Right lobe of liver (tissue), 6 donors: ENCODE data around the gene LOXL4. TPM values are rescaled to one million over a fixed set of nuclear protein-coding genes. Genes with fewer than 3 reads are reported as not detected.

Experiments used
- ATAC-seq, 4 donors: fragments of 200-7000 bp; cut with Tn5 transposase; one replicate each; pipeline ENCODE4 v1.9.1; 2020; ENCODE audit warnings: mild to moderate bottlenecking in 4 of 4, moderate library complexity in 4 of 4
- DNase-seq, 3 donors: peaks; one replicate each; pipeline ENCODE4 v3.0.0-alpha.2; 2020
- H3K27ac ChIP-seq, 3 donors: fragments of 200-600 bp; one replicate each; pipeline ENCODE4 v1.8.0; 2022
- H3K27me3 ChIP-seq, 2 donors: fragments of 200-600 bp; one replicate each; pipeline ENCODE4 v1.8.0; 2022
- H3K36me3 ChIP-seq, 4 donors: fragments of 200-600 bp; sonication (generic) in 1 of 4; one replicate each; pipeline versions ENCODE4 v1.5.1 to v1.8.0; 2017 to 2022; ENCODE audit warnings: control low read depth in 1 of 4
- H3K4me1 ChIP-seq, 4 donors: fragments of 200-600 bp; sonication (generic) in 1 of 4; one replicate each; pipeline versions ENCODE4 v1.5.1 to v1.8.0; 2017 to 2022; ENCODE audit warnings: control low read depth in 1 of 4
- H3K4me3 ChIP-seq, 3 donors: fragments of 200-600 bp; one replicate each; pipeline ENCODE4 v1.8.0; 2022
- H3K9me3 ChIP-seq, 4 donors: fragments of 200-600 bp; sonication (generic) in 1 of 4; one replicate each; pipeline versions ENCODE4 v1.5.1 to v1.8.0; 2017 to 2022; ENCODE audit warnings: control low read depth in 1 of 4
- POLR2A ChIP-seq: fragments of 450-650 bp; IDR thresholded peaks from one replicate; pipeline ENCODE4 v1.6.1; 2017; ENCODE audit warnings: antibody characterized with exemption, mild to moderate bottlenecking
- WGBS: methylation state at CpG from one replicate; pipeline ENCODE4 v1.1.6; 2018; ENCODE audit warnings: low coverage, low lambda C conversion rate; ENCODE audit not compliant: insufficient coverage; ENCODE audit errors: missing lambda C conversion rate; 5-methylcytosine and 5-hydroxymethylcytosine counted together
- intact Hi-C, 2 donors: fragments of 100-400 bp; cut with DNase I; formaldehyde crosslinking; loops; one replicate each; pipeline versions ENCODE4 v1.11.2 to v1.14.1; 2022
- total RNA-seq, 6 experiments: library from RNA; depleted of rRNA in 2 of 6; stranded (reverse); fragments of >200 nt in 2 of 6; fragmentation: NEBNext Ultra II Directional in 3 of 6; extraction: Animal tissue kit (Norgen Biotek cat#: 25700) in 3 of 6; gene quantifications; one replicate each; pipeline versions ENCODE4 v1.1.0 to v1.2.4, GENCODE V29; 2016 to 2023
- TF ChIP-seq, protein P1 (sequence below), 4 donors: fragments of 200-600 bp in 3 of 4; fragments of 450-650 bp in 1 of 4; IDR thresholded peaks; one replicate each; pipeline versions ENCODE4 v1.5.1 to v1.8.0; 2016 to 2022; ENCODE audit warnings: antibody characterized with exemption in 4 of 4, mild to moderate bottlenecking in 2 of 4
- donor health status: DM: no; HTN: yes; CAD: no.
- donor health status: DM: no; HTN: no; CAD: no.
- donor health status: DM: no; HTN: no; CAD: no.
- donor health status: DM: no; HTN: yes; CAD: no.
- donor health status: DM: no; HTN: yes; CAD: no.

The LOXL4 gene
- total RNA-seq, 6 experiments from 2014 or later: 0.51 to 33.4 (median 10.8) TPM

DNA sequence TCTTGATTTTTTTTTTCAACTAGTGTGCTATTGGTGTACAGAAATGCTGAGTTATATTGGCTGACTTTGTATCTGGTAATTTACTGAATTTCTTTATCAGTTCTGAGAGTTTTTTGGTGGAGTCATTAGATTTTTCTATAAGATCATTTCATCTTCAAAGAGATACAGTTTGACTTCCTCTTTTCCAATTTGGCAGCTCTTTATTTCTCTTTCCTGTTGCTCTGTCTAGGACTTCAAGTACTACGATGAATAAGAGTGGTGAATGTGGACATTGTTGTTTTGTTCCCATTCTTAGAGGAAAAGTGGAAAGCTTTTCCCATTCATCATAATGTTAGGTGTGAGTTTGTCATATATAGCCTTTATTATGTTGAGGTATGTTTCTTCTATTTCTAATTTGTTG is 50.2 kb downstream of the LOXL4 start:
- intact Hi-C loops: no loop called here
- Histone ChIP-seq H3K27ac (no peak overlapping the region), H3K4me1 (no peaks in the 10 kb centered on the region), H3K27me3 (no peaks in the 10 kb centered on the region), H3K4me3 (no peak overlapping the region), H3K9me3 (peaks cover 0 to 4% (median 0%) of the 10 kb centered on the region in 4 donors), H3K36me3 (peaks cover 0 to 3% (median 0%) of the 10 kb centered on the region in 4 donors)
- DNase-seq: no peak
- TF ChIP-seq, protein P1, sequence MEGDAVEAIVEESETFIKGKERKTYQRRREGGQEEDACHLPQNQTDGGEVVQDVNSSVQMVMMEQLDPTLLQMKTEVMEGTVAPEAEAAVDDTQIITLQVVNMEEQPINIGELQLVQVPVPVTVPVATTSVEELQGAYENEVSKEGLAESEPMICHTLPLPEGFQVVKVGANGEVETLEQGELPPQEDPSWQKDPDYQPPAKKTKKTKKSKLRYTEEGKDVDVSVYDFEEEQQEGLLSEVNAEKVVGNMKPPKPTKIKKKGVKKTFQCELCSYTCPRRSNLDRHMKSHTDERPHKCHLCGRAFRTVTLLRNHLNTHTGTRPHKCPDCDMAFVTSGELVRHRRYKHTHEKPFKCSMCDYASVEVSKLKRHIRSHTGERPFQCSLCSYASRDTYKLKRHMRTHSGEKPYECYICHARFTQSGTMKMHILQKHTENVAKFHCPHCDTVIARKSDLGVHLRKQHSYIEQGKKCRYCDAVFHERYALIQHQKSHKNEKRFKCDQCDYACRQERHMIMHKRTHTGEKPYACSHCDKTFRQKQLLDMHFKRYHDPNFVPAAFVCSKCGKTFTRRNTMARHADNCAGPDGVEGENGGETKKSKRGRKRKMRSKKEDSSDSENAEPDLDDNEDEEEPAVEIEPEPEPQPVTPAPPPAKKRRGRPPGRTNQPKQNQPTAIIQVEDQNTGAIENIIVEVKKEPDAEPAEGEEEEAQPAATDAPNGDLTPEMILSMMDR (IDR thresholded peaks at IDR 0.05): no peak
- TF ChIP-seq POLR2A: no peak
- ATAC-seq: no peak
- WGBS: 40% methylated on average over 1 of the region's 1 CpG

DNA sequence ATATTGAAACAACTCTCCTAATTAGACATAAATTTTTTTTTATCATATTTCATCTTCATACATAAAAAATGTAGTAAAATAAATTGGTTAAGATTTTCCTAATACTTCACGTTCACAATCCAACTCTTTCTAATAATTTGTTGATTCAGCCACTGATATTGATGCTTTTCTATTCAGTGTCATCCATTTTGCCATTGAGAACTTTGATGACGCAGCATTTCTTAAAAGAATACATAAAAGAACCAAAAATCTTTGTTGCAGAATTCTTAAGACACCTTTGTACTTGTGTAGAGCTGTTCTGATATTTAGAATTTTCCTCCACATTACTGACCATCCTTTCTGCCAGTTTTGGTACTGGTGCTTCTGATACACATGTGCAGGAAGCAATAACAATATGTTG is 52.6 kb downstream of the LOXL4 start:
- 86% methylated on average over 2 of the region's 2 CpGs for WGBS
- no peak for DNase-seq
- Histone ChIP-seq H3K4me3 (no peak overlapping the region), H3K27ac (no peak overlapping the region), H3K27me3 (no peaks in the 10 kb centered on the region), H3K9me3 (peaks cover 0 to 4% (median 0%) of the 10 kb centered on the region in 4 donors), H3K36me3 (peaks cover 0 to 3% (median 0%) of the 10 kb centered on the region in 4 donors), H3K4me1 (no peaks in the 10 kb centered on the region)
- no peak for ATAC-seq
- TF ChIP-seq, protein P1 (IDR thresholded peaks at IDR 0.05): no peak
- no peak for TF ChIP-seq POLR2A
- intact Hi-C loops: no loop called here

DNA sequence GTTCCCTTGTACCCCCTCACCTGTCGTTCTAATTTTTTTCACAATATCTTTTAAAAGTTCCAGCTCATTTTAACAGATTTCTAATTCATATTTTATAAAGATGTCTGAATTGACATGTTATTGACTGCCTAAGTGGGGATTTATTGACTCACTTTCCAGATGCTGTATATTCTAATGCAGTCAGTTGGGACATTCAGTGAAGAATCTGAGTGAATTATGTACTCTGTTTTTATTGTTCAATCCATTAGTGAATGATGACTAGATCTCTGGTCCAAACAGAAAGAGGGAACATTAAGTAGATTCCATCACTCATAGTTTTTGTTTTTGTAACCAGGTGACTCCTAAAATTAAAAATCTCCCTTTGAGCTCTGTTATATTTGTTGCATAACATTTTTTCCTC is 54.3 kb downstream of the LOXL4 start:
- no peaks in the 10 kb centered on the region for H3K4me1 ChIP-seq
- ATAC-seq (no peak), DNase-seq (no peak)
- peaks cover 0 to 3% (median 1%) of the 10 kb centered on the region in 4 donors for H3K36me3 ChIP-seq
- TF ChIP-seq, protein P1 (IDR thresholded peaks at IDR 0.05): no peak
- no peaks in the 10 kb centered on the region for H3K27me3 ChIP-seq
- no peak overlapping the region for H3K4me3 ChIP-seq
- no peaks in the 10 kb centered on the region for H3K9me3 ChIP-seq
- WGBS: 93% methylated on average over 1 of the region's 1 CpG
- intact Hi-C loops: no loop called here
- no peak overlapping the region for H3K27ac ChIP-seq

DNA sequence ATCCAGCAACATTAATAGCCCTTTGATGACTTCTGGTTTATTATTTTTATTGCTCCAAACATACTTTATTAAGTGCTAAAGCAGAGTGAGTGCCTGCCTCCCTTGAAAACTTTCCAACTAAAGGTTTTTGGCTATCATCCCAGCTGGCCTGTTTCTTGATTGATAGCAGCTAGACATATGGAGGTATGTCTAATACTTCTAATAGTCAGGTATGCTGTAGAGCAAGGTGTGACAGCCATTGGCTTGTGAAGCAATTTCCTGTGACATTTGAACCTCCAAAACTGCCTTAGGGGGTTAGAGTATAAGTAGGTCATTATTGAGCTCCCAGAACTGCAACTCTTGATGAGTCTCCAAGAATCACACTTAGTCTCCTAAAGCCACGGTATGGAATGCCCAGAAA is 55.8 kb downstream of the LOXL4 start:
- Histone ChIP-seq H3K27ac (no peak overlapping the region), H3K4me1 (no peaks in the 10 kb centered on the region), H3K4me3 (no peak overlapping the region), H3K36me3 (peaks cover 0 to 6% (median 2%) of the 10 kb centered on the region in 4 donors), H3K27me3 (no peaks in the 10 kb centered on the region), H3K9me3 (no peaks in the 10 kb centered on the region)
- DNase-seq (no peak), ATAC-seq (no peak)
- 63% methylated on average over 1 of the region's 1 CpG for WGBS
- intact Hi-C loops: no loop called here
- TF ChIP-seq, protein P1 (IDR thresholded peaks at IDR 0.05): no peak
- TF ChIP-seq POLR2A: no peak

DNA sequence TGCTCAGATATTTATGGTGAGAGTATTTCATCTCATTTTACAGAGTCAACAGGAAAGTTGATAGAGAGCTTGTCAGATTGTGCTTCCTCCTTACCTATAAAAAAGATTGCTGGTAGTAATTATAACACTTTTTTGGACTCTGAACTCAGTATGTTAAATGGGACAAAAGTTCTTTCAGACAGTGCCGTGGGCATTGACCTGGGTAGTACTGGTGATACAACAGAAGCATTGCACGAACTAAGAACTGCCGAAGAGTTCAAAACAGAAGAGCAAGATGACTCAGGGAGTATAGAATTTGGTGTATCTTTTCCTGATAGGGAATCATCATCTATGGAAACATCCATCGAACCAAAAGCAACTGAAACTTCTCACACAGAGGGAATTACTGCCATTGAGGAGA is 58.6 kb downstream of the LOXL4 start:
- intact Hi-C loops: no loop called here
- Histone ChIP-seq H3K9me3 (no peaks in the 10 kb centered on the region), H3K4me1 (no peaks in the 10 kb centered on the region), H3K27me3 (no peaks in the 10 kb centered on the region), H3K4me3 (no peak overlapping the region), H3K36me3 (peaks cover 0 to 6% (median 0%) of the 10 kb centered on the region in 4 donors), H3K27ac (no peak overlapping the region)
- 65% methylated on average over 4 of the region's 4 CpGs for WGBS
- peak in 1 of 4 donors; percentile 23 for ATAC-seq
- no peak for DNase-seq
- no peak for TF ChIP-seq POLR2A
- TF ChIP-seq, protein P1 (IDR thresholded peaks at IDR 0.05): no peak
